ENCODE results near the gene OR1I1.

Gene OR1I1

DNA sequence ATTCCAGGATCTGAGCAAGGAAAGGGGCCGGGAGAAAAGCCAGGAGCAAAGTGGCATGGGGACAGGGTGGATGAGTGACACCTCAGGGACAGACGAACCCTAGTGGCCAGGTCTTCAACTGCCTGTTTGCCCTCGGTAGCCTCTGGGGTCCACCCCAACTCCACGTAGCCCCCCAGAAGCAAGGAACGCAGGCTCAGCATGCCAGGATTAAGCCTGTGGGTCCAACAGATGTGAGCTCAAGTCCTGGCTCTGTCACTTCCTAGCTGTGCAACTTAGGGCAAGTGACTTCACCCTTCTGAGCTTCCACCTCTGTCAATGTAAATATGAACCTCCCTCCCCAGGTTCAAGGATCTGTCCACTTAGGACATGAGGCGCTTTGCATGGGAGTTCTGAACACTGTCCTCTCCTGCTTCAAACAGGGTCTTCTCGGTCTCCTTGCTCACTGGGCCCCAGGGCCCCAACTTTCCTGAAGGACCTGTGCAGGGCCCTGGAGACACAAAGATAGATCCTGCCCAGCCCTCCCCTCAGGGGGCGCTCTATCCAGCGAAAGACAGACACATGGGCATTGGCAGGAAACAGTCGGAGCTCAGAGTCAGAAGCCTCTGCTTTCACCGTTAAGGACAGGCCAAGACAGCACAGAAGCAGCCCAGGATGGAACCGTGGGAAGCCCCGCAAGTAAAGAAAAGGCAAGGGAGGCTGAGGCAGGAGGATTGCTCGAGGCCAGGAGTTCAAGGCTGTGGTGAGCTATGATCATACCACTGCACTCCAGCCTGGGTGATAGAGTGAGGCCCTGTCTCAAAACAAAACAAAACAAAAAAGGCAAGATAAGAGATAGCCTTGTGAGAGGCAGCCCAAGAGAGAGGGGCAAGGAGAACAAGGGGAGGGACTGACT lies 38.4 kb downstream of the OR1I1 start:
- no peak for DNase-seq

DNA sequence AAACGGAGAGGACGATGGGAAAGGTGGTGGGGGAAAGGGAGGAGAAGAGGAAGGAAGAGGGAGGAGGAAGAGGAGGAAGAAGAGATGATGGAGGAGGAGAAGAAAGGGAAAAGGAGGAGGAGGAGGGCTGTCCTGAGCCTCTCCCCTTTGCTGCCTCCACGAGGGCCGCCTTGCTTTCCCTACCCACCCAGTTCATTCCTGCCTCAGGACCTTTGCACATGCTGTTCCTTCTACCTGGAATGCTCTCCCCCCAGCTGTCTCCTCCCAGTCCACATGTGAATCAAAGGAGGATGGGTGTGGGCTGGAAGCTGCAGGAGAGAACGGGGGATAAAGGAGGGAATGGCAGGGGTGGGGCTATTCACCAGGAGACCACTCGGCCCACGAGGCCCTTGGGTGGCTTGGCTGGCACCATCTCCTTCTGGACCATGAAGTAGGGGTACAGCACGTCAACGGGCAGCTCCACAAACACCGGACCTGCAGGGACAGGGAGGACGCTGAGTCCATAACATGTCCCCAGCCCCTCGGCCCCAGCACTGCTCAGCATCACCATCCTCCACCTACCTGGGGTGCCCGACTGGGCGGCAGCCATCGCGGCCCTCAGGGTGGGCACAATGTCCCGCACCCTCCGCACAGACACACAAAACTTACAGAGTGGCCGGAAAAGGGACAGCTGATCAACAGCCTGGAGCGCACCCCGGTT lies 40.5 kb downstream of the OR1I1 start:
- DNase-seq = no peak

DNA sequence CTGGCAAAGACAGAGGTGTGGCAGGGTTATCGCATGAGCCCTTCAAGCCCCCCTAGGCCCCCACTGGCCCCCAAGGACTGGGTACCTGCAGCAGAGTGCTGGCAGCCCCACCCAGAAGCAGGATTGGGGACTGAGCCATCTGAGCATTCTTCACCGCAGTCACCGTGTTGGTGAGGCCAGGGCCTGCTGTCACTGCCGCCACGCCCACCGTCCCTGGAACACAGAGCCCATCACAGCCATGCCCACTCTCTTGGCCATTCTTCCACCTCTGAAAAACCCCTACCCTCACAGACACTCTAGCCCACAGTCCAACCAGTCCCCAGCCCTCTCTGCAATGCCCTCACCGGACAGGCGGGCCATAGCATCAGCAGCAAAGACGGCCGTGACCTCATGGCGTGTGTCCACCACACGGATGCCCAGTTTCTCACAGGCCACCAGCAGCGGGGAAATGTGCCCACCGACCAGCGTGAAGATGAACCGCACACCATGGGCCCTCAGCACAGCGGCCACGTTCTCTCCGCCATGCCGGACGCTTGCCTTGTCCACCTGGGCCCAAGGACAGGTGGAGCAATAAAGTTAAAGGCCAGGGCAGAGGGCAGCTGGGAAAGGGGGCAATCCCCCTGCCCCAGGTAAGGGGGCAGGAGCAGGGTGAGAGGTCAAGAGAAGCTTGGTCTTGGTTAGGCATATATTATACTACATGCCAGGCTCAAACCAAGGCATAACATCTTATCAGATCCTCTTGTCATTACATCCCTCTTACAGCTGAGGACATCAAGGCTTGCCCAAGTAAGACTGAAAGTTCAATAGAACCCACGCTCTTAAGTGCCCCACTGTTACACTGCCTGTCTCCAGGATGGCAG lies 41.2 kb downstream of the OR1I1 start:
- DNase-seq = no peak

DNA sequence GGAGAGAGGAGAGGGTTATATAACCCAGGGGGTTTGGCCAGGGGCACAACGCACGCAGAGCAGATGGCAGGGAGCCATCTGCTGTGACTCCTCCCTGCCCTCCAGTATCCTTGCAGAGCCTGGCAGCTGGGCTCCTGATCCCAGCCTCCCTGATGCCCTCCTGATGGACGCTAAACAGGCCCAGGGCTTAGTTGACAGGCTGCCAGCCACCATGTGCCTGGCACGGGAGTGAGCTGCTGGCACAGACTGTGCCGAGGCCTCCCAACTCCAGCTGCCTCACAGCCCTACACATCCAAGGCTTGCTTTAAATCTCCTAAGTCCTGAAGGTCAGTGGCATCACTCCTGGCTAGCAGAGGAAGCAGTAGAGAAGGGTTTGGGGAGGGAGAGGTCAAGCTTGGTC lies 41.9 kb downstream of the OR1I1 start:
- DNase-seq = no peak

DNA sequence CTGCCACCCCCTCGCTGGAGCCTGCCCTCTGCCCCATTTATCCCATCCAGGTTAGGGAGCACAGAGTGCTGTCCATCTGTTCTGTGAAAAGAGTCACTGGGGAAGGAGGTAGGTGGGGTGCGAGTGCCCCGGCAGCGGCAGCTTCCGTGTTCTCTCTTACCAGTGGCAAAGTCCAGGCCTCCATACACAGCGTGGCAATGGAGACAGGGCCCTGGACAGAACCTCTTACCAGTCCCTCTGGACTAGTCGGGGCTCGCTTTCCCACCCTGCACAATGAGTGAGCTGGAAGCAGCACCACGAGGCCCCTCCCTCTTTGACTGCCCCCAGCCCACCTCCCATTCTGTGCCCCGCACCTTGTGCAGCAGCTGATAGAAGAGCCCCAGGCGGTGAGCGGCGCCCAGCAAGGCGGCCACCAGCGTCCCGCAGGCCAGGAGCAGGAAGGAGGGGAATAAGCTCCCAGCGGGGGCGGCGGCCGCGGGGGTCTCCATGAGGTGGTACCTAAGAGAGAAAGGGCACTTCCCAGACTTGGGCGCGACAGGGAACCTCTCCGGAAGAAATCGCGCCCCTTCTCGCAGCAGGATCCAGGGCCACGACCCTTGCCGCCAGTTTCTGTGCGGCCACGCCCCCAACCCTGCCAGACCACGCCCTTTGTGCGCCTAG lies 42.7 kb downstream of the OR1I1 start:
- no peak for DNase-seq

DNA sequence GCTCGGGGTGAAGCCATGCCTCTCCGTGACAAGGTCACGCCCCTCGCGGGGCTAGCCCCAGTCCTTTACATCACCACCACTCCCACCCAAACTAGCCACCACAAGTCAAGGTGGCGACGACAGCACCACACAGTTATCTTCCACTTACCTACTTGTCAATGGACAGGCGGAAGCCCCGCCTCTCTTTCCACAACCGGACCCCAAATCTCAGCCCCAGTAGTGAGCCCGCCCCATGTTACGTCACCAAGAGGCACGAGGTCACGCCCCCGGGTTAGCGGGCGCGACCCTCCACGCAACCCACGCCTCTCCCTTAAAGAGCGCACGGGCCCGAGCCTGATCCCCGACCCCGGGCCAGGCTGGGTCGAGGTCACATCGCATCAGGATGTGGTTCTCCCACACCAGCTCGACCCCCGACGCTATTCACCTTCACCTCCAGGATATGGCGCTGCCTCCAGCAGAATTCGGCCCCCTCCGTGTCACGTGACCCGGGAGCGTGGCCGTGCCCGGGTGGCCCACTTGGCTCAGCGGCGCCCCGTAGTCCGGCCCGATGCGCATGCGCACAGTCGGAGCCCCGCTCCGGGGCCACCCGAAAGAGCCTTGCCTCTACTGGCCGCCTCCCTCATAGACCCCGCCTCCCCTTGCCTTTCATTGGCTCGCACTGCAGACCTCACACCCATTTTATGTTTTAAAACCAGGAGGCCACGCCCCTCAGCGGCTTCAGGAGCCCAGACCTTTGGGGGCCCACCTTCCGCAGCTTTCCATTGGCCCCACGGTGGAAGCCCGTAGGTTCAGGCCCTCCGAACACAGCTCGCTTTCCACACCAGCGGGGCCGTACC lies 43.4 kb downstream of the OR1I1 start:
- peak; percentile 99 for DNase-seq

DNA sequence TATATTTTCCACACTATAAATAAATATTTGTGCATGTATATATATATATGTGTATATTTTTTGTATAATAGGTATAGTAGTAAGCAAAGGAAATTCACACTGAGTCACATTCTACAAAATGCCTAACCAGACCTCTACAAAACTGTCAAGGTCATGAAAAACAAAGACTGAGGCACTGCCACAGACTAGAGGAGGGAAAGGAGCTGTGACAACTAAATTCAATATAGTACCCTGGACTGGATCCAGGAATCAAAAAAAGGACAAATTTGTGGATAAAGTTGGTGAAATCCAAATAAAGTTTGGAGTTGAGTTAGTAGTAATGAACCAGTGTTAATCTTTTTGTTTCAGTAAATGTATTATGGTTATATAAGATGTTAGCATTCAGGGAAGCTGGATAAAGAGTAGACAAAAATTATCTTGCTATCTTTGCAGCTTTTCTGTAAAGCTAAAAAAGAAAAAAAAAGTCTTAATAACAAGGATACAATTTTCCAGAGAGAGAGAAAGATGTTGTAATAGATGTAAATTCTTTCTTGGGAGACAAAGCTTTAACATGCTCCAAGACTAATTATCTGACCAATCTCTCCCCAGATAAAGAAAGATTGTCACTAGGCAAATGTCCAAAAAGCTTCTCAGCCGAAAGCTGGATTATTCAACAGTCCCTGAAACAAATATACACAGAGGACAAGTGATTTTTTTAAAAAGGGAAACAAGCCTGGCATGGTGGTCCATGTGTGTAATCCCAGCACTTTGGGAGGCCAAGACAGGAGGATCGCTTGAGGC lies 44.3 kb downstream of the OR1I1 start:
- no peak for DNase-seq

DNA sequence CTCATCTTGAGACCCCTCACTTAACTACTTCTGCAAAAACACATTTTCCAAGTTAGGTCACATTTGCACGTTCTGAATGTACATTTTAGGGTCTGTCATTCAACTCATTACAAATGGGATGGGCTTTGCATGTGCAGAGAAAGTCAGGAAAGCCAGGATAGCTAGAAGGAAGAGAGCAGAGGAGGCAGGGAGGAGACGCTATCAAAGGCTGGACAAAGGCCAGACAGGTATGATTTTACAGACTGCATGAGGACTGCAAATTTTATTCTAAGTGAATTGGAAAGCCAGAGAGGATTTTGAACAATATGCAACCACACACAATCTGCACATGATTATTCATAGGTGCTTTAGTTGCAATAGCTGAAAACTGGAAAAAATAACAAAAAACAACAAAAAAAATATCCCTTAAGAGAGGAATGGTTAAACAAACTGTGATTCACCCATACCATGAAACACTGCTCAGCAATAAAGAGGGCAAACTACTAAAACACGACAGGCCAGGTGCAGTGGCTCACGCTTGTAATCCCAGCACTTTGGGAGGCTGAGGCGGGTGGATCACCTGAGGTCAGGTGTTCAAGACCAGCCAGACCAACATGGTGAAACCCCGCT lies 46.3 kb downstream of the OR1I1 start:
- no peak for DNase-seq

DNA sequence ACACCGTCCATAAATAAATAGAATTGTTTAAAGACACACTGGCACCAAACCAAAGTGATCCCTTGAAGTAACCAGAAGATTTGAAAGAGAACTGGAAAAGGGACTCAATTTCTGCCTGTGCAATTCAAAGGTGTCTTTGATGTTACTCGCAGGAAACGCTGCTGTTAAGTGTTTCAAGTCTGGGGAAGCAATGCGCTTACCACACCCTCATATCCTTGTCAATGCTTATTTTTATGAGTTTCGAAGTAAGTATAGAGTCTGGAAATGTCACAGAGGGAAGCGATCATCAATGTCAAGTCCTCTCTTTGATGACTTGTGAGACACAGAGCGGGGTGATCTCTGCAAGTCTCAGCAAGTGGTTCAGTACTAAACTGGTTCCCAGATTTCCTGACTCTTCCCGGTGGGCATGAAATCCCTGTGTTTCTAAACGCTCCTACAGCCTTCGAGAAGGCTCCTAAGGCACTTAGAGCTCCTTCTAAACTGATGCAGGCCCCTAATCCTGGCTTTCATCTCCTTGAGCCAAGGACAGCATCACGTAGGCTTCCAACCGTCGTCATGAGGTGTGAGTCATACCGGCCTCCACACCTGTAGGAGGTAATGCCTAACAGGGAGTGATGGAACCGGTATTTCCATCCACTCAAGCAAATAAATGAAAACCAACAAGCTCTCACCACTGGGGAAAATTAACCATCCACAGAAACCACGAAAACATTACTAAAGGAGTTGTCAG lies 48.0 kb downstream of the OR1I1 start:
- DNase-seq = no peak

DNA sequence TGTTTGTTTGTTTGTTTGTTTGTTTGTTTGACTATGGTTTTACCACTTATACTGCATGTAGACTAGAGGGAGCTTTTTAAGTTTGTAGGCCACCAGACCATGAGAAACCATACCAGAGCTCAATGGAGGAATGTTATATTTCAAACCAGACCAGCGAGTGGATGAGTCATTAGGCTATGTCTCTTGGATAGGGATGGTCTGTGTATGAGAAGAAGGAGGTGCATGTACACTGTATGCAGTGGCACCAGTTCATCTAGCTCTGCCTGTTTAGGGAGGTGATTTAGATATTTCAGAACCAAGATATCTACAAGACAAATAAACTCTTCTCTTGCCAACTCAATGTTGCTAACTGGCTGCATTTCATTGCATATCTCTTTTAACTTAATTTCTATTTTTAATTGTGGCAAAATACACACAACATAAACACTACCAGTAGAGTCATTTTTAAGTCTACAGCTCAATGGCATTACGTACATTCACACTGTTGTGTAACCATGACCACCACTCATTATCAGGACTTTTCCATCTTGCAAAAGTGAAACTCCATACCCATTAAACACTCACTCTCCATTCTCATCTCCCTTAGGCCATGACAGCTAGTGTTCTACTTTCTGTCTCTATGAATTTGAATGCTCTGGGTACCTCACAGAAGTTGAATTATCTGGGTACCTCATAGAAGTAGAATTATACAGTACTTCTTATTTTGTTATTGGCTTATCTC lies 54.4 kb downstream of the OR1I1 start:
- DNase-seq = no peak

DNA sequence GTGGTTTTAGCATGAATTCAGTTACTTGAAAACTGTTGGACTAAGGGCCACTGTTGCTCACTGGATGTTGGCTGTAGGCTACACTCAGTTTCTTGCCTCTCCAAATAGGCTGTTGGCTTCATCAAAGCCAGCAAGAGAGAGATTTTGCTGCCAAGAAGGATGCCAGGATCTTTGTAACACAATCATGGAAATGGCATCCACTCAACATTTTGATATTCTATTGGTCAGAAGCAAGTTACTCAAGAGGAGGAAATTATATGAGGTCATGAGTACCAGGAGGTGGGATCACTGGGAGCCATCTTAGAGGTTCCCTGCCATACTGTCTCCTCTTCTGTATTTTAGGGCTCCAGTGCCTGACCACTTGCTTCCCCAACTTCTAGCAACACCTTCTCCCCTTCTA lies 55.8 kb downstream of the OR1I1 start:
- no peak for DNase-seq

DNA sequence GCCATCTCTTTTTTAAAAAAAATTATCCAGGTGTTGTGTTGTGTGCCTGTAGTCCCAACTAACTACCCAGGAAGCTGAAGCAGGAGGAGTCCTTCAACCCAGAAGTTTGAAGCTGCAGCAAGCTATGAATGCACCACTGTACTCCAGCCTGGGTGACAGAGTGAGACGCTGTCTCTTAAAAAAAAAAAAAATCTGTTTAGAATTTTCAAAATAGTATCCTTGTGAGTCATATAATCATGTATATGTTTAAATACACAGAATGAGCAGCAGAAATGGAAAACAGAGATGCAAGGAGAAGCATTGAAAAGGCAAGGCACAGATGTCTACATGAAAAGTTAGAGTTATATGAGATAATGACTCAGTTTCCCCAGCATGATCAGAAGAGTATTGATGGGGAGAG lies 56.4 kb downstream of the OR1I1 start:
- DNase-seq = no peak

DNA sequence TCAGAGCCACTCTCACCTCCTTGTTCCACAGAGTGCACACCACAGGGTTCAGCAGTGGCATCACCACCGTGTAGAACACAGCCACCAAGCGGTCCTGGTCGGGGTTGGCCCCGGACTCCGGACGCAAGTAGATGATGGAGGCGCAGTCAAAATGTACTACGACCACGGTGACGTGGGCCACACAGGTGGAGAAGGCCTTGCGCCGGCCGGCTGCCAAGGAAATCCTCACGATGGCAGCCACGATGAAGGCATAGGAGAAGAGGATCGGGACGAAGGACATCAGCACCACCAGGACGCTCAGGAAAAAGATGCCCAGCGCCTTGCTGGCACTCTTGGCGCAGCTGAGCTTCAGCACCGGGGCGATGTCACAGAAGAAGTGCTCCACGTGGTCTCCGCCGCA lies 59.1 kb downstream of the OR1I1 start:
- DNase-seq = no peak

DNA sequence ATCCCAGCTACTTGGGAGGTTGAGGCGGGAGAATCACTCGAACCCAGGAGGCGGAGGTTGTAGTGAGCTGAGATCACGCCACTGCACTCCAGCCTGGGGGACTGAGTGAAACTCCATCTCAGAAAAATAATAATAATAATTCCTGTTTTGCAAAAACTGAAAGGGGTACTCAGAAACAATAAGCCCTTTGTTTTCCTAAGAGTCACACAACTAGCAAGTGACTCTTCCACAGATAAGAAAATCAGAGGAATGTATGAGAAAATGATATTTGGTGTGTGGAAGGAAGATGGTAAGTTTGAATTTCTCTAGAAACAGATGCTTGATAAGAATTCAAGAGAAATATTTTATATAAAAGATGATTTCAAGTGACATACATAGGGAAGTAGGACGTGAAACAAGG lies 60.3 kb downstream of the OR1I1 start:
- no peak for DNase-seq

Measured in MV-4-11 (cell line).